C4-2B (cell line): ENCODE measurements around the gene TAMM41.

Source experiments
- ZFX ChIP-seq: fragments of 450-650 bp; IDR thresholded peaks from 2 replicates; pipeline ENCODE4 v1.6.1; 2017
- TF ChIP-seq, protein P1 (sequence below): fragments of 450-650 bp; conservative IDR thresholded peaks from 2 replicates; pipeline ENCODE4 v1.5.1; 2017; ENCODE audit warnings: mild to moderate bottlenecking

DNA sequence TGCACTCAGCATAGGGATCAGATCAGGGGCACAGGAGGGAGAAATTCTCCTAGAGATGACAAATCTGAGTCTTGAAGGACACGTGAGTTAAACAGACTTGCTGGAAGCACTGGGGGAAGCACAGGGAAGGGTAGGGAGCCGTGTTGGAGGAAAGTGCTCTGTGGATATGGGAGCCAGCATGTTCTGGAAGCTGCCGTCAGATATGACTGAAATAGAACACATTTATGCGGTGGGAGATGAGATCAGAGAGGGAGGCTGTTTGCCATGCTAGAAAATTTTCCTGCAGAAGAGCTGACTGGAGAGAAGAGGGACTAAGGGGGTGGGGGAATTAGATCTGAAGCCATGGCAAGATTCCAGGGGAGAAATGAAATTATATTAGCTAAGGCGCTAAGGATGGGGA, 1.8 kb downstream of the TAMM41 start:
- TF ChIP-seq, protein P1, sequence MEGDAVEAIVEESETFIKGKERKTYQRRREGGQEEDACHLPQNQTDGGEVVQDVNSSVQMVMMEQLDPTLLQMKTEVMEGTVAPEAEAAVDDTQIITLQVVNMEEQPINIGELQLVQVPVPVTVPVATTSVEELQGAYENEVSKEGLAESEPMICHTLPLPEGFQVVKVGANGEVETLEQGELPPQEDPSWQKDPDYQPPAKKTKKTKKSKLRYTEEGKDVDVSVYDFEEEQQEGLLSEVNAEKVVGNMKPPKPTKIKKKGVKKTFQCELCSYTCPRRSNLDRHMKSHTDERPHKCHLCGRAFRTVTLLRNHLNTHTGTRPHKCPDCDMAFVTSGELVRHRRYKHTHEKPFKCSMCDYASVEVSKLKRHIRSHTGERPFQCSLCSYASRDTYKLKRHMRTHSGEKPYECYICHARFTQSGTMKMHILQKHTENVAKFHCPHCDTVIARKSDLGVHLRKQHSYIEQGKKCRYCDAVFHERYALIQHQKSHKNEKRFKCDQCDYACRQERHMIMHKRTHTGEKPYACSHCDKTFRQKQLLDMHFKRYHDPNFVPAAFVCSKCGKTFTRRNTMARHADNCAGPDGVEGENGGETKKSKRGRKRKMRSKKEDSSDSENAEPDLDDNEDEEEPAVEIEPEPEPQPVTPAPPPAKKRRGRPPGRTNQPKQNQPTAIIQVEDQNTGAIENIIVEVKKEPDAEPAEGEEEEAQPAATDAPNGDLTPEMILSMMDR, result no peak
- TF ChIP-seq ZFX, result no peak
